ENCODE results near the gene VSX1.

VSX1 gene

GRCh38 chr20:25063981-25064380 is 18.0 kb downstream of the VSX1 start:
- DNase-seq (ENCODE audit: insufficient read length) (no peak), FAIRE-seq (no peak)
- TF ChIP-seq TAF1 (IDR thresholded peaks at IDR 0.05; ENCODE audit: borderline replicate concordance, low read depth, low read length) (no peak), POLR2AphosphoS5 (IDR thresholded peaks at IDR 0.05; ENCODE audit: low read depth, low read length) (no peak), POLR2A (IDR thresholded peaks at IDR 0.05; ENCODE audit: low read depth, low read length) (no peak)

GRCh38 chr20:25063546-25063945 is 18.4 kb downstream of the VSX1 start:
- DNase-seq (ENCODE audit: insufficient read length) (no peak), FAIRE-seq (no peak)
- TF ChIP-seq POLR2AphosphoS5 (IDR thresholded peaks at IDR 0.05; ENCODE audit: low read depth, low read length) (no peak), POLR2A (IDR thresholded peaks at IDR 0.05; ENCODE audit: low read depth, low read length) (no peak), TAF1 (IDR thresholded peaks at IDR 0.05; ENCODE audit: borderline replicate concordance, low read depth, low read length) (no peak)

GRCh38 chr20:25062841-25063240 is 19.1 kb downstream of the VSX1 start:
- DNase-seq (ENCODE audit: insufficient read length), result no peak
- TF ChIP-seq POLR2AphosphoS5 (IDR thresholded peaks at IDR 0.05; ENCODE audit: low read depth, low read length) (no peak), TAF1 (IDR thresholded peaks at IDR 0.05; ENCODE audit: borderline replicate concordance, low read depth, low read length) (no peak), POLR2A (IDR thresholded peaks at IDR 0.05; ENCODE audit: low read depth, low read length) (no peak)
- FAIRE-seq, result no peak

- TF ChIP-seq POLR2AphosphoS5 (IDR thresholded peaks at IDR 0.05; ENCODE audit: low read depth, low read length) (no peak), POLR2A (IDR thresholded peaks at IDR 0.05; ENCODE audit: low read depth, low read length) (no peak), TAF1 (IDR thresholded peaks at IDR 0.05; ENCODE audit: borderline replicate concordance, low read depth, low read length) (no peak)
- no peak for FAIRE-seq
These were observed 20.0 kb downstream of the VSX1 start for GRCh38 chr20:25061821-25062530.

GRCh38 chr20:25061103-25061799 is 20.7 kb downstream of the VSX1 start:
- no peak for DNase-seq (ENCODE audit: insufficient read length)
- TF ChIP-seq POLR2AphosphoS5 (IDR thresholded peaks at IDR 0.05; ENCODE audit: low read depth, low read length) (no peak), TAF1 (IDR thresholded peaks at IDR 0.05; ENCODE audit: borderline replicate concordance, low read depth, low read length) (no peak), POLR2A (IDR thresholded peaks at IDR 0.05; ENCODE audit: low read depth, low read length) (no peak)
- FAIRE-seq, result no peak

More at GRCh38 chr20:25061821-25062530, 20.0 kb downstream of the VSX1 start:
- DNase-seq (ENCODE audit: insufficient read length), result no peak

- TF ChIP-seq POLR2A (IDR thresholded peaks at IDR 0.05; ENCODE audit: low read depth, low read length) (no peak), POLR2AphosphoS5 (IDR thresholded peaks at IDR 0.05; ENCODE audit: low read depth, low read length) (no peak), TAF1 (IDR thresholded peaks at IDR 0.05; ENCODE audit: borderline replicate concordance, low read depth, low read length) (no peak)
- DNase-seq (ENCODE audit: insufficient read length) (no peak), FAIRE-seq (no peak)
These were observed 22.0 kb downstream of the VSX1 start for GRCh38 chr20:25059866-25060465.

- DNase-seq (ENCODE audit: insufficient read length) (no peak), FAIRE-seq (peak; percentile 42)
- TF ChIP-seq POLR2AphosphoS5 (IDR thresholded peaks at IDR 0.05; ENCODE audit: low read depth, low read length) (no peak), TAF1 (IDR thresholded peaks at IDR 0.05; ENCODE audit: borderline replicate concordance, low read depth, low read length) (no peak), POLR2A (IDR thresholded peaks at IDR 0.05; ENCODE audit: low read depth, low read length) (no peak)
These were observed 22.8 kb downstream of the VSX1 start for GRCh38 chr20:25058847-25059810.

- FAIRE-seq, result peak; percentile 89
- DNase-seq (ENCODE audit: insufficient read length), result peak; percentile 85
- peak; percentile 49; the same call in 1 of the 2 replicates for TF ChIP-seq POLR2AphosphoS5 (IDR thresholded peaks at IDR 0.05; ENCODE audit: low read depth, low read length)
- TF ChIP-seq POLR2A (IDR thresholded peaks at IDR 0.05; ENCODE audit: low read depth, low read length), result peak; percentile 75
- peak; percentile 87 for TF ChIP-seq TAF1 (IDR thresholded peaks at IDR 0.05; ENCODE audit: borderline replicate concordance, low read depth, low read length)
These were observed 23.7 kb downstream of the VSX1 start, which contains the start of gene ACSS1 for GRCh38 chr20:25058051-25058846. TSS of gene ACSS1 (minus strand) at chr20:25058139. CDS start at chr20:25058102, 37 bp downstream.

- TF ChIP-seq POLR2AphosphoS5 (IDR thresholded peaks at IDR 0.05; ENCODE audit: low read depth, low read length), result peak; percentile 34; the same call in 1 of the 2 replicates
- no peak for TF ChIP-seq TAF1 (IDR thresholded peaks at IDR 0.05; ENCODE audit: borderline replicate concordance, low read depth, low read length)
- no peak; the same call in 1 of the 2 replicates for TF ChIP-seq POLR2A (IDR thresholded peaks at IDR 0.05; ENCODE audit: low read depth, low read length)
- peak; percentile 80 for FAIRE-seq
- DNase-seq (ENCODE audit: insufficient read length), result peak; percentile 63
These were observed 24.5 kb downstream of the VSX1 start for GRCh38 chr20:25057234-25058050.

All from GM12892 (cell line).